Activated T-cell treated with anti-CD3 and anti-CD28 coated beads, Interleukin-2, amount 50 U/mL, for 72 hours (primary cell): ENCODE measurements around the gene ADK. TPM values are rescaled to one million over a fixed set of nuclear protein-coding genes. Genes with fewer than 3 reads are reported as not detected.

Experiments used
- ATAC-seq, 2 donors: fragments of 150-1000 bp; cut with Tn5 transposase; replicated peaks in 1 of 2; 2 replicates each; pipeline ENCODE4 v1.10.0; 2021; ENCODE audit warnings: moderate library complexity in 2 of 2, mild to moderate bottlenecking in 1 of 2
- DNase-seq, 2 donors: peaks; one replicate each; pipeline ENCODE4 v3.0.0; 2021 to 2022; ENCODE audit warnings: mixed read lengths in 1 of 2
- H3K27ac Mint-ChIP-seq: one replicate; pipeline ENCODE4 v1.8.0; 2022; ENCODE audit warnings: mild to moderate bottlenecking, moderate library complexity, mixed read lengths
- H3K27me3 Mint-ChIP-seq: one replicate; pipeline ENCODE4 v1.8.0; 2022; ENCODE audit warnings: low read depth, mixed read lengths
- H3K36me3 Mint-ChIP-seq, 2 donors: one replicate each; pipeline ENCODE4 v1.8.0; 2022; ENCODE audit warnings: mixed read lengths in 2 of 2, mild to moderate bottlenecking in 1 of 2; ENCODE audit not compliant: insufficient read depth in 2 of 2
- H3K4me1 Mint-ChIP-seq: one replicate; pipeline ENCODE4 v1.8.0; 2022; ENCODE audit warnings: low read depth, mixed read lengths
- H3K4me3 Mint-ChIP-seq, 2 donors: one replicate each; pipeline ENCODE4 v1.8.0; 2022; ENCODE audit warnings: mild to moderate bottlenecking in 2 of 2, mixed read lengths in 2 of 2, moderate library complexity in 2 of 2
- H3K9me3 Mint-ChIP-seq, 2 donors: one replicate each; pipeline ENCODE4 v1.8.0; 2022; ENCODE audit warnings: mixed read lengths in 2 of 2
- total RNA-seq, 2 donors: library from RNA; stranded (reverse); gene quantifications; one replicate each; pipeline ENCODE4 v1.2.3, GENCODE V29; 2022

Gene ADK
- total RNA-seq, 2 donors from 2014 or later, result 56.2 to 60.0 TPM

- Mint-ChIP-seq H3K27ac (no peak overlapping the region), H3K4me1 (peaks cover 8% of the 10 kb centered on the region), H3K36me3 (no peaks in the 10 kb centered on the region), H3K9me3 (no peaks in the 10 kb centered on the region), H3K4me3 (no peak overlapping the region), H3K27me3 (no peaks in the 10 kb centered on the region)
- DNase-seq (no peak), ATAC-seq (no peak)
These were observed 597.5 kb downstream of the ADK start for GRCh38 chr10:74748468-74749031.

GRCh38 chr10:74750848-74751274 lies 599.8 kb downstream of the ADK start:
- ATAC-seq (peak; percentile 64 to 79), DNase-seq (peak; percentile 19 to 25)
- peaks cover 17% of the 10 kb centered on the region for H3K4me1 Mint-ChIP-seq
- no peak overlapping the region for H3K27ac Mint-ChIP-seq
- H3K27me3 Mint-ChIP-seq, result no peaks in the 10 kb centered on the region
- no peaks in the 10 kb centered on the region for H3K9me3 Mint-ChIP-seq
- H3K4me3 Mint-ChIP-seq, result peak overlapping the region in 1 of 2 donors; percentile 9
- H3K36me3 Mint-ChIP-seq, result no peaks in the 10 kb centered on the region

- Mint-ChIP-seq H3K27ac (no peak overlapping the region), H3K9me3 (no peaks in the 10 kb centered on the region), H3K4me3 (no peak overlapping the region)
These were observed 601.5 kb downstream of the ADK start for GRCh38 chr10:74752371-74753040.

GRCh38 chr10:74753442-74754211 lies 602.6 kb downstream of the ADK start:
- Mint-ChIP-seq H3K27me3 (no peaks in the 10 kb centered on the region), H3K36me3 (no peaks in the 10 kb centered on the region), H3K9me3 (no peaks in the 10 kb centered on the region), H3K4me3 (no peak overlapping the region), H3K4me1 (peaks cover 17% of the 10 kb centered on the region), H3K27ac (no peak overlapping the region)
- no peak for ATAC-seq
- DNase-seq, result no peak

More at GRCh38 chr10:74752371-74753040, 601.5 kb downstream of the ADK start:
- Mint-ChIP-seq H3K4me1 (peaks cover 17% of the 10 kb centered on the region), H3K36me3 (no peaks in the 10 kb centered on the region), H3K27me3 (no peaks in the 10 kb centered on the region)
- ATAC-seq (no peak), DNase-seq (no peak)

- H3K27me3 Mint-ChIP-seq, result no peaks in the 10 kb centered on the region
- no peak for ATAC-seq
- H3K4me1 Mint-ChIP-seq, result peaks cover 17% of the 10 kb centered on the region
- no peaks in the 10 kb centered on the region for H3K36me3 Mint-ChIP-seq
- H3K27ac Mint-ChIP-seq, result no peak overlapping the region
- no peaks in the 10 kb centered on the region for H3K9me3 Mint-ChIP-seq
- no peak for DNase-seq
- no peak overlapping the region for H3K4me3 Mint-ChIP-seq
These were observed 603.4 kb downstream of the ADK start for GRCh38 chr10:74754381-74754821.

- Mint-ChIP-seq H3K9me3 (no peaks in the 10 kb centered on the region), H3K4me3 (no peak overlapping the region), H3K27ac (no peak overlapping the region), H3K4me1 (peaks cover 17% of the 10 kb centered on the region), H3K27me3 (no peaks in the 10 kb centered on the region), H3K36me3 (no peaks in the 10 kb centered on the region)
- DNase-seq (no peak), ATAC-seq (no peak)
These were observed 604.3 kb downstream of the ADK start for GRCh38 chr10:74755273-74755672.

Other genes with a start within 250 kb of the ADK start
- gene PLAU, start 240.1 kb upstream of the ADK start, total RNA-seq, result under 1 TPM; 0.43 to 0.44 TPM
- 10 to 100 TPM; 12.2 to 19.2 TPM for gene VCL, start 153.1 kb upstream of the ADK start, total RNA-seq
- gene AP3M1, start 393 bp upstream of the ADK start, total RNA-seq, result 10 to 100 TPM; 49.2 to 50.4 TPM